Stomach (tissue), 4 donors: ENCODE measurements around the gene BRCA1.

Experiments used
- CTCF ChIP-seq, 7 experiments: fragments of 450-650 bp in 4 of 7; fragments of 200-600 bp in 3 of 7; sonication (generic) in 3 of 7; IDR thresholded peaks; one replicate each; pipeline ENCODE4 v1.5.1; 2016 to 2019; ENCODE audit warnings: antibody characterized with exemption in 7 of 7, control low read depth in 2 of 7, mild to moderate bottlenecking in 1 of 7
- EP300 ChIP-seq: sonication (generic); formaldehyde crosslinking; IDR thresholded peaks from one replicate; pipeline ENCODE4 v1.6.1; 2017; ENCODE audit warnings: antibody characterized with exemption
- POLR2A ChIP-seq, 4 donors: fragments of 450-650 bp; IDR thresholded peaks; one replicate each; pipeline ENCODE4 v1.6.1; 2016; ENCODE audit warnings: antibody characterized with exemption in 4 of 4, control low read depth in 2 of 4, mild to moderate bottlenecking in 1 of 4, moderate library complexity in 1 of 4
- POLR2AphosphoS5 ChIP-seq, 3 donors: sonication (generic); formaldehyde crosslinking; IDR thresholded peaks; one replicate each; pipeline ENCODE4 v1.6.1; 2016; ENCODE audit warnings: antibody characterized with exemption in 3 of 3

GRCh38 chr17:43016216-43016615, 108.9 kb downstream of the BRCA1 start:
- TF ChIP-seq CTCF (IDR thresholded peaks at IDR 0.05) (no peak), POLR2AphosphoS5 (IDR thresholded peaks at IDR 0.05) (no peak), EP300 (no peak), POLR2A (IDR thresholded peaks at IDR 0.05) (no peak)
